ENCODE results near the gene HMGXB3. TPM values are rescaled to one million over a fixed set of nuclear protein-coding genes. Genes with fewer than 3 reads are reported as not detected.

The HMGXB3 gene
- total and polyA plus RNA-seq, 2 of the 13 experiments (the other 11 are each of a cell fraction or from before 2014, with no cell fraction given) = 18.8 to 23.8 TPM

GRCh38 chr5:149963729-149964128 lies 36.8 kb upstream of the HMGXB3 start (continued):
- TF ChIP-seq NFAT5 (CRISPR knock-in tag; IDR thresholded peaks at IDR 0.05) = no peak

- Histone ChIP-seq H3K4me1 (ENCODE audit: insufficient read depth, low read length) (peaks cover 18% of the 10 kb centered on the region), H2AFZ (ENCODE audit: low read length) (no peak overlapping the region), H4K20me1 (ENCODE audit: insufficient read depth, low read length) (no peaks in the 10 kb centered on the region), H3K27ac (ENCODE audit: extremely low read length, insufficient read depth, low read length) (no peak overlapping the region), H3K36me3 (replicated peaks in 1 of 2; ENCODE audit: control insufficient read depth in 1 of 2, insufficient read depth in 2 of 2, low read length in 2 of 2) (no peaks in the 10 kb centered on the region), H3K27me3 (ENCODE audit: control insufficient read depth in 1 of 2, insufficient read depth in 2 of 2, low read length in 2 of 2) (no peaks in the 10 kb centered on the region), H3K79me2 (ENCODE audit: insufficient read depth, low read length) (no peaks in the 10 kb centered on the region), H3K4me2 (ENCODE audit: low read depth, low read length) (no peak overlapping the region), H3K4me3 (replicated peaks in 1 of 3; ENCODE audit: insufficient read depth in 1 of 3, low read depth in 2 of 3, low read length in 3 of 3) (no peak overlapping the region), H3K9ac (ENCODE audit: insufficient read depth, low read depth, low read length) (no peak overlapping the region), H3K9me3 (ENCODE audit: low read length) (no peaks in the 10 kb centered on the region)
- ChIA-PET CTCF (ENCODE audit: low intra/inter-chr PET ratio, low total read pairs) (no interaction called here), POLR2A (no interaction called here)
- 26% methylated on average over 3 of the region's 3 CpGs for WGBS (ENCODE audit: low lambda C conversion rate)
- DNase-seq (ENCODE audit: low spot score) (no peak), ATAC-seq (no peak), FAIRE-seq (peak; percentile 60)
- intact Hi-C loops (cut with micrococcal nuclease; ENCODE audit: unreplicated experiment) (no loop called here), in situ Hi-C loops (cut with HindIII; ENCODE audit: extremely low pct_ligation_motif_present, low pct_unique_long_range_greater_than_20kb) (no loop called here)
- no TSS peak for BruUV-seq (replicated peaks)
- TF ChIP-seq TEAD2 (CRISPR knock-in tag; IDR thresholded peaks at IDR 0.05) = no peak
- no peak for TF ChIP-seq SOX5 (CRISPR knock-in tag; IDR thresholded peaks at IDR 0.05; ENCODE audit: borderline replicate concordance)
- TF ChIP-seq ZNF879 (CRISPR knock-in tag; IDR thresholded peaks at IDR 0.05) = no peak
- no peak for TF ChIP-seq ZZZ3 (CRISPR knock-in tag; IDR thresholded peaks at IDR 0.05; ENCODE audit: borderline replicate concordance)
- TF ChIP-seq HOXA3 (CRISPR knock-in tag; IDR thresholded peaks at IDR 0.05) = no peak
- TF ChIP-seq SATB2 (CRISPR knock-in tag; IDR thresholded peaks at IDR 0.05) = no peak
- no peak for TF ChIP-seq HOXD1 (CRISPR knock-in tag; IDR thresholded peaks at IDR 0.05)
- peak; percentile 81 for TF ChIP-seq RARA (CRISPR knock-in tag; IDR thresholded peaks at IDR 0.05)
- no peak for TF ChIP-seq SMAD9 (CRISPR knock-in tag; IDR thresholded peaks at IDR 0.05)
- no peak for TF ChIP-seq MXD3 (CRISPR knock-in tag; IDR thresholded peaks at IDR 0.05)
- TF ChIP-seq SRSF9 (IDR thresholded peaks at IDR 0.05; ENCODE audit: borderline replicate concordance, insufficient read depth, low read depth, low read length, poor library complexity, severe bottlenecking) = no peak
- TF ChIP-seq KDM6A (CRISPR knock-in tag; IDR thresholded peaks at IDR 0.05; ENCODE audit: low read depth) = no peak
- TF ChIP-seq MEIS1 (CRISPR knock-in tag; IDR thresholded peaks at IDR 0.05; ENCODE audit: borderline replicate concordance) = no peak
- 0 out of 2 replicates have a peak, but pooled peaks have one; percentile 11 for TF ChIP-seq PAXIP1 (CRISPR knock-in tag; conservative IDR thresholded peaks at IDR 0.05)
- peak; percentile 18; the same call in 1 of the 2 replicates for TF ChIP-seq RXRA (CRISPR knock-in tag; IDR thresholded peaks at IDR 0.05)
These were observed 33.6 kb upstream of the HMGXB3 start for GRCh38 chr5:149966946-149967345.
